Colon (tissue), 2 donors: ENCODE measurements around the gene DSPP.
"Not testable (repeated sequence)": the region's sequence is repeated elsewhere in the genome, so short reads cannot be mapped to it uniquely, and the experiment has no call there.

Experiments
- FAIRE-seq: peaks from 2 replicates; lab custom pipeline; 2012; peaks lifted over from hg19 to GRCh38; lab: Jason Lieb, UNC
- donor health status: control.
- donor health status: control.

The DSPP gene

GRCh38 chr4:87608229-87608628, at the start of gene DSPP:
Gene DSPP (plus strand): TSS chr4:87608529. CDS start chr4:87610909, 2,380 bp downstream.
- no peak for FAIRE-seq

GRCh38 chr4:87559090-87559837, 49.1 kb upstream of the DSPP start:
- FAIRE-seq, result no peak

DNA sequence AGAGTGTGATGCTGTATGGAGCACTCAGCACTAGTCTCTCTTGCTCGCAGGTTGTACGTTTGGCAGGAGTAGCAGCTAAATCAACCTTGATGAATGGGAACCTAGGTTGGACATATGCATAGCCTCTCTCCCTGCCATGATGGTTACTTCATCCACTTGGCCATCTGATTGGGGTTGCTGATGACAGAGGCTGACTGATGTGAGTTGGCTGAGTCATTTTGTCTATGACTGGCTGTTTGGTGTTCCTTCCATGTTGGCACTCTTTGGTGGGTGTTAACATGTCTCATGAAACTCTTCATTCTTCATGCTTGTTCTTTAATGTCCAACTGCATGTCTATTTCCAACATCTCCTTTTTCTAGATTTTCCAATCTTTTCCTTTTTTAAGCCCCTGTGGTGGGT, 47.5 kb upstream of the DSPP start:
- no peak for FAIRE-seq

DNA sequence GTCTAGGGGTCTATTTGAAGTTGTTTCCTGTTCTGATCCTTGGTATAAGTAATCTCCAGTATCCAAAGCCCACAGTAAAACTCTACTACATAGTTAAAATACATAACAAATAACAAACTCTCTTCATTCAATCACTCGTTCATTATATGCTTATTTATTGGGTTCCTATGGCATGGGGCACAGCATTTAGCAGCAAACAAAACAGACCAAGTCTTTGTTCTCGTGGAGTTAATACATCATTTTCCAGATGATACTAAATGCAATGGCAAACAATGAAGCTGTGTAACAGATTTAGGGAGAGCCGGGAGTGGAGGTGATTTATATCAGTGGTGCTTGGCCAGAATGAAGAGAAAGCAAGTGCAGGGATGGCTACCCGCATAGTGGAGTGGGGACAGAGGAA, 42.6 kb upstream of the DSPP start:
- FAIRE-seq, result no peak

DNA sequence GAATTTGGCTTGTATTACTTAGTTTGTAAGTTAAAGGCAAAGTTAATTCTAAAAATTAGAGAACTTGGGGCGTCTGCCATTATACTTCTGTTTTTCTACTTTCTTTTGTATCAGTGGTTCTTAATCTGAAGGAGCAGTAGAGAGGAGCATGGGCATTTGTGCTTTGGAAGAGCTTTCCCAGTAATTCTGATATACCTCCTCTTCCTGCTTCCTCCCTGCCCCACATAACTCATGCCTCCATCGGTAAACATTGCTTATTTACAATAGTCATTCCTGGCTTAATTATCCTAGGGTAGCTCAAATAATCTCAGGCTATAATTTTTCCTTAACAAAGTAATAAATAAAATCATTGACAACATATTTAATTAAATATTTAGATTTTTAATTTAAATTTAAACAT, 42.1 kb upstream of the DSPP start:
- no peak for FAIRE-seq

GRCh38 chr4:87567191-87567590, 41.1 kb upstream of the DSPP start:
- no peak for FAIRE-seq

DNA sequence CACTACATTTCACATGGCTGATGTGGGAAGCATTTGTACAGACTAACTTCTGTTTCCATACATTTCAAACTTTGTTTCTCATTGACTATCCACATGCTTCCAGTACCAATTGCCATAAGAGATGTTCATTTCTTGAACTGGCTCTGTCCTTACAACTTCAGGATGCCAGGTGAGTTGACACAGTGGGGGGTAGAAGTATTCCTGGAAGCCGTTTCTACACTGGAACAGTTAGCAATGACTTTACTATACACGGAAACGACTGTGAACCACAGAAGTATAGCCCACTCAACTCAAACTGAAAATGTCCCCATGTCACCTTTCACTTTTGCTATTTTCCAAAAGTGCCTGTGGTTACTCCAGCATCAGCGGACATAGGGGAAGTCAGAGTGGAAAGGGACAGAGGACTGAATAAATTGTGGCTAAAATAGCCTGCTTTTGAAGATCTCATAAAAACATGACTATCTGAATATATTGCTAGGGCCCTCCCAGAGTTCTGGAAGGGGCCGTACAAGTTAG, 38.0 kb upstream of the DSPP start:
- no peak for FAIRE-seq

- FAIRE-seq, result not testable (repeated sequence)
Observed at GRCh38 chr4:87574376-87574775, 34.0 kb upstream of the DSPP start.

DNA sequence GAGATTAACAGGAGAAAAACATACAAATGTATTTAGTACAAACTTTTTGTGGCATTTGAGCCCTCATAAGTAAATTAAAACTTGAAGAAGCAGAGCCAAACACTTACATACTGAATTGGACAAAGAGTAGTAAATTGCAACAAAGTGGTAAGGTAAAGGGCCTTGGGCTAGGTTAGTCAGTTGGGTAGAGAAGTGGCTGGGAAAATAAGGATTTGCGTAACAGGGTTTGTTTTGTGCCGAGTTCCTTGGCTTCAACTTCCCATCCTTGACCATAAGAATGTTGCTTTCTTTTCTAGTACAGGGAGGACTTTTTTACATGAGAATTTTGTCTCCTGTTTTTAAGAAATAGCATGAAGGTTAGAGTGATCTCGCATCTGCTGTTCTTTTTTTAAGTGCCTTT, 33.3 kb upstream of the DSPP start:
- no peak for FAIRE-seq

GRCh38 chr4:87575408-87575807, 32.9 kb upstream of the DSPP start:
- no peak for FAIRE-seq

GRCh38 chr4:87575983-87576382, 32.3 kb upstream of the DSPP start:
- no peak for FAIRE-seq

- no peak for FAIRE-seq
Observed at GRCh38 chr4:87579478-87579877, 28.9 kb upstream of the DSPP start.

DNA sequence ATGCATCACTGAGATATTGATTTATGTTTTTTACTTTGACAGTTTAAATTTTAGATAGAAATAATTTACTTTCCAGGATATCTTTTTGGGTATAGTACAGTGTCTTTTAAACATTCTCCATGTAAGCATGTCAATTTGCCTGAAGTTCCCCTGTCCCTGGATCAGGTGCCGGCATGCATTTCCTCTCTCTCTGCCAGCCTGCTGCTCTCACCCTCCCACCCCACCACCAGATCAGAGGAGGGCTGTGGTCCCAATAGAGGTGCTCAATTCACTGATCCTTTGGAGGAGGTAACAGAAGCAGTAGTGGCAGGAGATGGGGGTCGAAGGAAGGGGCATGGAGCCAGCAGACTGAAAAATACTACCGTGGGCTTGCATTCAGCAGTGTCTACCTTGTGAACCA, 28.3 kb upstream of the DSPP start:
- no peak for FAIRE-seq

GRCh38 chr4:87584222-87584908, 24.0 kb upstream of the DSPP start:
- no peak for FAIRE-seq

GRCh38 chr4:87589531-87589930, 18.8 kb upstream of the DSPP start:
- FAIRE-seq, result no peak

DNA sequence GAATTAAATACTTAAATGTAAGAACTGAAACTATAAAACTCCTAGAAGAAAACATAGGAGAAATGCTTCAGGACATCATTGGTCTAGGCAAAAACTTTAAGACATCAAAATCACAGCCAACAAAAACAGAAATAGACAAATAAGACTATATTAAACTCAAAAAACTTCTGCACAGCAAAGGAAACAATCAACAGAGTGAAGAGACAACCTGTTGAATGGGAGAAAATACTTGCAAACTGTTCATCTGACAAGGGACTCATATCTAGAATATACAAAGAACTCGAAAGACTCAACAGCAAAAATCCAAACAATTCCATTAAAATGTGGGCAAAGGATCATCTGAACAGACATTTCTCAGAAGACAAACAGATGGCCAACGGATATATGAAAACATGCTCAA, 16.2 kb upstream of the DSPP start:
- FAIRE-seq, result no peak

- no peak for FAIRE-seq
Observed at GRCh38 chr4:87601361-87601760, 7.0 kb upstream of the DSPP start.

DNA sequence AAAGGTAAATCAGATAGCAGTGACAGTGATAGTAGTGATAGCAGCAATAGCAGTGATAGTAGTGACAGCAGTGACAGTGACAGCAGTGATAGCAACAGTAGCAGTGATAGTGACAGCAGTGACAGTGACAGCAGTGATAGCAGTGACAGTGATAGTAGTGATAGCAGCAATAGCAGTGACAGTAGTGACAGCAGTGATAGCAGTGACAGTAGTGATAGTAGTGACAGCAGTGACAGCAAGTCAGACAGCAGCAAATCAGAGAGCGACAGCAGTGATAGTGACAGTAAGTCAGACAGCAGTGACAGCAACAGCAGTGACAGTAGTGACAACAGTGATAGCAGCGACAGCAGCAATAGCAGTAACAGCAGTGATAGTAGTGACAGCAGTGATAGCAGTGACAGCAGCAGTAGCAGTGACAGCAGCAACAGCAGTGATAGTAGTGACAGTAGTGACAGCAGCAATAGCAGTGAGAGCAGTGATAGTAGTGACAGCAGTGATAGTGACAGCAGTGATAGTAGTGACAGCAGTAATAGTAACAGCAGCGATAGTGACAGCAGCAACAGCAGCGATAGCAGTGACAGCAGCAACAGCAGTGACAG, 6.1 kb downstream of the DSPP start:
- FAIRE-seq, result no peak

DNA sequence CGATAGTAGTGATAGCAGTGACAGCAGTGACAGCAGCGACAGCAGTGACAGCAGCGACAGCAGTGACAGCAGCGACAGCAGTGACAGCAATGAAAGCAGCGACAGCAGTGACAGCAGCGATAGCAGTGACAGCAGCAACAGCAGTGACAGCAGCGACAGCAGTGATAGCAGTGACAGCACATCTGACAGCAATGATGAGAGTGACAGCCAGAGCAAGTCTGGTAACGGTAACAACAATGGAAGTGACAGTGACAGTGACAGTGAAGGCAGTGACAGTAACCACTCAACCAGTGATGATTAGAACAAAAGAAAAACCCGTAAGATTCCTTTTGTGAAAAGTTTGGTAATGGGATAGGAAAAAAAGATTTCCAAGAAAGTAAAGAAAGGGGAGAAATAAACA, 7.9 kb downstream of the DSPP start:
- no peak for FAIRE-seq

DNA sequence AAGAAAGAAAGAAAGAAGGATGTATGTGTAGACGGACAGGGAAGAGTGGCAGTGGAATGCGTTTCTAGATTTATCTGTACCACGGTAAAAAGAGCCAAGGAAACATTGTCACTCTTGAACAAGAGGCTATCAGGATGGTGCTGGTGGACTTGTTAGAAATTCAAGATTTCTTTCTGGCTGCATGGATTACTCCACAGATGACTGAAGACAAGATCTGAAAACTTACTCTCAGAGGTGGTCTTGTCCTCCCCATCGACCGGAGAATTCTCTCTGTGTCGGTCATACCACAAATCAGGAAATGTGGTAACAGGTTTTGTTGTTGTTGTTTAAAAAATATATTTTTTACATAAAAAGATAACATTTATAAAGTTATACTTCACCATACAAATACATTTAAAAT, 11.8 kb downstream of the DSPP start:
- FAIRE-seq, result no peak

GRCh38 chr4:87620491-87620890, 12.2 kb downstream of the DSPP start:
- no peak for FAIRE-seq

DNA sequence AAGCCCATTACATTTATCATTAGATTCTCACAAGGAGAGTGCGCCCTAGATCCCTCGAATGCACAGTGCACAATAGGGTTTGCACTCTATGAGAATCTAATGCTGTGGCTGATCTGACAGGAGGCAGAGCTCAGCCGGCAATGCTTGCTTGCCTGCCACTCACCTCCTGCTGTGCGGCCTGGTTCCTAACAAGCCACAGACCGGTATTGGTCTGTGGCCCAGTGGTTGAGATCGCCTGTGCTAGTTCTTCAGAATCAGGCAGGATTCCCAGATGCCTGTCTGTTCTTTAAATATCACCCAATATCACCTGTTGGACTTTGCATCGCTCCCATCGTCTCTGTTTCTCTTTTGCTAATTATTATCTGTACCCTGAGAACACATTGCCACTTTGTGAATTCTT, 14.0 kb downstream of the DSPP start:
- no peak for FAIRE-seq

DNA sequence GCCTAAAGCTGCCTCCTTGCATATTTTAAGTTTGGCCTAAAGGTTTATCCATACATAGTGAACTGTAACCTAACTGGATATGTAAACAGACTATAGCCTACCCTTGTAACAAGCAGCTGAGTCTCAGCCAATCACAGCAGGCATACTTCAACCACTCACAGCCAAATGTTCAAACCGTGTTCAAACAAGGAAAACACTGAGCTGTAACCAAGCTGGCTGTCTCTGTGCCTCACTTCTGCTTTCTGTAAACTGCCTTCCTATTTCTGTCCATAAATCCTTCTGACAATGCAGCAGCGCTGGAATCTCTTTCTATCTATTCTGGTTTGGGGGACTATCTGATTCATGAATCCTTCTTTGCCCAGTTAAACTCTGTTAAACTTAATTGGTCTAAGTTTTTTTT, 16.4 kb downstream of the DSPP start:
- no peak for FAIRE-seq
